Neutrophil (primary cell): ENCODE results near the gene GBP1.
A peak's percentile ranks its signal among the peaks of the same experiment; 100 is the strongest.

Experiments used
- H3K27ac ChIP-seq: fragments of 200-600 bp; sonication (generic); 2 replicates; pipeline ENCODE4 v1.5.1; 2016; ENCODE audit warnings: mild to moderate bottlenecking, moderate library complexity
- H3K27me3 ChIP-seq: fragments of 200-600 bp; sonication (generic); 2 replicates; pipeline ENCODE4 v1.6.0; 2016; ENCODE audit warnings: mild to moderate bottlenecking
- H3K36me3 ChIP-seq: fragments of 200-600 bp; sonication (generic); 2 replicates; pipeline ENCODE4 v1.5.1; 2017
- H3K4me1 ChIP-seq, 2 experiments: fragments of 200-600 bp in 1 of 2; sonication (generic) in 1 of 2; 1 replicate in 1 of 2; 2 replicates in 1 of 2; pipeline versions ENCODE4 v1.5.1 to v1.6.1; 2013 to 2016; ENCODE audit warnings: low read depth in 1 of 2, low read length in 1 of 2, mild to moderate bottlenecking in 1 of 2, moderate library complexity in 1 of 2; ENCODE audit not compliant: control insufficient read depth in 1 of 2, insufficient read depth in 1 of 2
- H3K4me3 ChIP-seq, 2 experiments: fragments of 200-600 bp in 1 of 2; sonication (generic) in 1 of 2; 1 replicate in 1 of 2; 2 replicates in 1 of 2; pipeline ENCODE4 v1.5.1; 2013 to 2016; ENCODE audit warnings: low read depth in 1 of 2, low read length in 1 of 2, mild to moderate bottlenecking in 1 of 2, moderate library complexity in 1 of 2
- H3K9me3 ChIP-seq: fragments of 200-600 bp; sonication (generic); 2 replicates; pipeline ENCODE4 v1.5.1; 2016
- CTCF ChIP-seq: fragments of 200-600 bp; sonication (generic); IDR thresholded peaks from 2 replicates; pipeline ENCODE4 v1.5.1; 2016; ENCODE audit warnings: antibody characterized with exemption

The GBP1 gene

GRCh38 chr1:89065079-89065868, at the start of gene GBP1:
GBP1 (minus strand) TSS chr1:89065208; CDS start chr1:89063234, 1,974 bp downstream.
- Histone ChIP-seq H3K27me3 (no peaks in the 10 kb centered on the region), H3K4me1 (peaks cover 0 to 14% of the 10 kb centered on the region in 2 experiments), H3K36me3 (peaks cover 9% of the 10 kb centered on the region), H3K27ac (peak within 1 kb of the TSS; percentile 75), H3K4me3 (peak within 1 kb of the TSS; percentile 44 to 66), H3K9me3 (no peaks in the 10 kb centered on the region)
- TF ChIP-seq CTCF: no peak

GRCh38 chr1:89114662-89115061, 49.7 kb upstream of the GBP1 start:
- peaks cover 100% of the 10 kb centered on the region for H3K36me3 ChIP-seq

GRCh38 chr1:89112871-89113613, 48.0 kb upstream of the GBP1 start:
- H3K4me1 ChIP-seq: no peaks in the 10 kb centered on the region
- no peaks in the 10 kb centered on the region for H3K27me3 ChIP-seq
- peaks cover 7% of the 10 kb centered on the region for H3K9me3 ChIP-seq
- H3K4me3 ChIP-seq: no peak overlapping the region
- TF ChIP-seq CTCF: no peak
- peaks cover 100% of the 10 kb centered on the region for H3K36me3 ChIP-seq
- peak overlapping the region; percentile 30 for H3K27ac ChIP-seq

More at GRCh38 chr1:89114662-89115061, 49.7 kb upstream of the GBP1 start:
- TF ChIP-seq CTCF: no peak
- H3K27me3 ChIP-seq: no peaks in the 10 kb centered on the region
- H3K4me1 ChIP-seq: no peaks in the 10 kb centered on the region
- peaks cover 3% of the 10 kb centered on the region for H3K9me3 ChIP-seq
- no peak overlapping the region for H3K4me3 ChIP-seq
- H3K27ac ChIP-seq: no peak overlapping the region

GRCh38 chr1:89104687-89105086, 39.7 kb upstream of the GBP1 start:
- peaks cover 4% of the 10 kb centered on the region for H3K9me3 ChIP-seq
- peak overlapping the region; percentile 35 for H3K27ac ChIP-seq
- no peaks in the 10 kb centered on the region for H3K27me3 ChIP-seq
- H3K4me1 ChIP-seq: no peaks in the 10 kb centered on the region
- TF ChIP-seq CTCF: no peak
- no peak overlapping the region for H3K4me3 ChIP-seq
- H3K36me3 ChIP-seq: peaks cover 54% of the 10 kb centered on the region

- H3K4me3 ChIP-seq: no peak overlapping the region
- H3K27me3 ChIP-seq: no peaks in the 10 kb centered on the region
- H3K4me1 ChIP-seq: no peaks in the 10 kb centered on the region
- peaks cover 49% of the 10 kb centered on the region for H3K36me3 ChIP-seq
- H3K27ac ChIP-seq: no peak overlapping the region
- TF ChIP-seq CTCF: no peak
- H3K9me3 ChIP-seq: peaks cover 2% of the 10 kb centered on the region
Observed at GRCh38 chr1:89104147-89104546, 39.1 kb upstream of the GBP1 start.
